ENCODE results near the gene TMEM31.
"Not testable (repeated sequence)": the region's sequence is repeated elsewhere in the genome, so short reads cannot be mapped to it uniquely, and the experiment has no call there.

The TMEM31 gene

GRCh38 chrX:103722505-103722904 lies 11.8 kb downstream of the TMEM31 start:
- no peak for DNase-seq (ENCODE audit: low read depth in 3 of 3, low spot score in 1 of 3)

- no peak for DNase-seq (ENCODE audit: low read depth in 3 of 3, low spot score in 1 of 3)
Observed at GRCh38 chrX:103726477-103726876, 15.8 kb downstream of the TMEM31 start.

- no peak for DNase-seq (ENCODE audit: low read depth in 3 of 3, low spot score in 1 of 3)
Observed at GRCh38 chrX:103727115-103727514, 16.4 kb downstream of the TMEM31 start.

GRCh38 chrX:103729015-103729414 lies 18.3 kb downstream of the TMEM31 start:
- no peak for DNase-seq (ENCODE audit: low read depth in 3 of 3, low spot score in 1 of 3)

- no peak for DNase-seq (ENCODE audit: low read depth in 3 of 3, low spot score in 1 of 3)
Observed at GRCh38 chrX:103730147-103730795, 19.6 kb downstream of the TMEM31 start.

- DNase-seq (ENCODE audit: low read depth in 3 of 3, low spot score in 1 of 3) = no peak
Observed at GRCh38 chrX:103730796-103731493, 20.2 kb downstream of the TMEM31 start.

GRCh38 chrX:103733017-103733416 lies 22.3 kb downstream of the TMEM31 start:
- no peak for DNase-seq (ENCODE audit: low read depth in 3 of 3, low spot score in 1 of 3)

- no peak for DNase-seq (ENCODE audit: low read depth in 3 of 3, low spot score in 1 of 3)
Observed at GRCh38 chrX:103734125-103734760, 23.5 kb downstream of the TMEM31 start.

- no peak for DNase-seq (ENCODE audit: low read depth in 3 of 3, low spot score in 1 of 3)
Observed at GRCh38 chrX:103737696-103738095, 27.0 kb downstream of the TMEM31 start.

GRCh38 chrX:103739421-103739820 lies 28.7 kb downstream of the TMEM31 start:
- DNase-seq (ENCODE audit: low read depth in 3 of 3, low spot score in 1 of 3) = no peak

- DNase-seq (ENCODE audit: low read depth in 3 of 3, low spot score in 1 of 3) = no peak
Observed at GRCh38 chrX:103741879-103742278, 31.2 kb downstream of the TMEM31 start.

GRCh38 chrX:103742339-103742738 lies 31.6 kb downstream of the TMEM31 start:
- DNase-seq (ENCODE audit: low read depth in 3 of 3, low spot score in 1 of 3) = no peak

- no peak for DNase-seq (ENCODE audit: low read depth in 3 of 3, low spot score in 1 of 3)
Observed at GRCh38 chrX:103747163-103747562, 36.5 kb downstream of the TMEM31 start.

- DNase-seq (ENCODE audit: low read depth in 3 of 3, low spot score in 1 of 3) = no peak
Observed at GRCh38 chrX:103754401-103754800, 43.7 kb downstream of the TMEM31 start.

- DNase-seq (ENCODE audit: low read depth in 3 of 3, low spot score in 1 of 3) = no peak
Observed at GRCh38 chrX:103756736-103757135, 46.0 kb downstream of the TMEM31 start.

GRCh38 chrX:103758555-103758954 lies 47.8 kb downstream of the TMEM31 start:
- DNase-seq (ENCODE audit: low read depth in 3 of 3, low spot score in 1 of 3) = no peak

GRCh38 chrX:103763541-103763940 lies 52.8 kb downstream of the TMEM31 start:
- not testable (repeated sequence) for DNase-seq (ENCODE audit: low read depth in 3 of 3, low spot score in 1 of 3)

Measured in stimulated activated CD4-positive, alpha-beta T cell treated with anti-CD3 and anti-CD28 coated beads, TNF-alpha, amount 100 ng/mL, for 1 hour (primary cell).